NOMO-1 treated with dmso at 0.1 percent for 144 hours (cell line): ENCODE measurements around the gene COMMD10.
"Not testable (repeated sequence)": the region's sequence is repeated elsewhere in the genome, so short reads cannot be mapped to it uniquely, and the experiment has no call there.

Source experiments
- DNase-seq: peaks from one replicate; lab custom pipeline; 2025; ENCODE audit not compliant: unreplicated experiment; lab: John Stamatoyannopoulos, UW

COMMD10 gene

DNA sequence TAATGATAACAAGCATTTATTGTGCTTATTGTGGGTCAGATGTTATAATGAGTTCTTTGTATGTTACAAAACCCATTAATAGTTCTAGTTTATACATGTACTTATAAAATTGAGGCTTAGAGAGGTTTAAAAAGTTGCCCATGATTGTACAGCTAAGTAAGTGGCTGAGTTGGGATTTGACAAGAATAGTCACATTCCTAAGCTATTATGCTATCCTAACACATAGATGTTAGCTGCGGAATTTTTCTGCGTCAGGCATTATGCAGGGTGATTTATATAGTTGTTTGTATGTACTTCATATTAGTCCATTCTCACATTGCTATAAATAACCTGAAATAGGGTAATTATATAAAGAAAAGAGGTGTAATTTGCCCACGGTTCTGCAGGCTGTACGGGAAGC, 12.5 kb downstream of the COMMD10 start:
- DNase-seq: no peak

GRCh38 chr5:116098998-116099397, 14.2 kb downstream of the COMMD10 start:
- DNase-seq: no peak

DNA sequence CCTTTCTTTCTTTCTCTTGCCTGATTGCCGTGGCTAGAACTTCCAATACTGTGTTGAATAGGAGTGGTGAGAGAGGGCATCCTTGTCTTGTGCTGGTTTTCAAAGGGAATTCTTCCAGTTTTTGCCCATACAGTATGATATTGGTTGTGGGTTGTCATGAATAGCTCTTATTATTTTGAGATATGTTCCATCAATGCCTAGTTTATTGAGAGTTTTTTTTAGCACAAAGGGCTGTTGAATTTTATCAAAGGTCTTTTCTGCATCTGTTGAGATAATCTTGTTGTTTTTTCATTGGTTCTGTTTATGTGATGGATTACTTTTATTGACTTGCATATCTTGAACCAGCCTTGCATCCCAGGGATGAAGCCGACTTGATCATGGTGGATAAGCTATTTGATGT, 20.1 kb downstream of the COMMD10 start:
- not testable (repeated sequence) for DNase-seq

DNA sequence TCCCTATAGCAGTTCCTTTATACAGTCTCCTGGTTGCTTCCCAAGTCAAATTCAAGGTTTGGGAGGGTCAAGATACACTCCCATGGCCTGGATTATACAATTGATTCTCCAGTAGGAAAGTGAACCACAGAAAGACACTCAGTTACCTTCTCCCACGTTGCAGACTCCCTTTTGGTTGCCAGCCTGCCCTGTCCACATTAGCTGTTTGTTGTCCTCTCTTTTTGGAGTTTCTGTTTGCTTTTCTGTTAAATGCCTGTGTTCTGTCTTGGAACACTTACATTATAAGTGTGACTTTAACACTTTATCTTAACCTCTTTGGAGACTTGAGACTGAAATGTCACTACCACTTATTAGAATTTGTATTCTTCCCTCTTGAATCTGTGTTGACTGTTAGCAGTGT, 30.3 kb downstream of the COMMD10 start:
- DNase-seq: no peak

DNA sequence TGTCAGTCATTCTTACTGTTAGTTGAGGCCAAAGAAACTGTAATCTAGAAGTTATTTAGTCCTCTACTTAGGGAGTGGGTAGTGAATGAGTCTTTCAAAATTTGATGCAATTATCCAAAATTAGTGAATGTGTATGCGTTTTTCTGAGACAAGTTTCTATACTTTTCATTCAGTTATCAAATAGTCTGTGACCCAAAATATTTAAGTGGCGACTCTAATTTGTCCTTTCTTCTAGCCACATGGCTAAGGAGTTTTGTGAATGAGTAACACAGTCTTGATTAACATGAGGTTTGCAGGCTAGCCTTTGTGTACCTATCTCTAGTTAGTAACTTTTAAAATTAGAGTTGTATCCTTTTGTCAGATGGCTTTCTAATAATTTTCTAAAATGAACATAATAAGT, 45.6 kb downstream of the COMMD10 start:
- DNase-seq: no peak

- DNase-seq: no peak
Measured at GRCh38 chr5:116130976-116131375, 46.2 kb downstream of the COMMD10 start.

- no peak for DNase-seq
Measured at GRCh38 chr5:116133281-116133680, 48.5 kb downstream of the COMMD10 start.

DNA sequence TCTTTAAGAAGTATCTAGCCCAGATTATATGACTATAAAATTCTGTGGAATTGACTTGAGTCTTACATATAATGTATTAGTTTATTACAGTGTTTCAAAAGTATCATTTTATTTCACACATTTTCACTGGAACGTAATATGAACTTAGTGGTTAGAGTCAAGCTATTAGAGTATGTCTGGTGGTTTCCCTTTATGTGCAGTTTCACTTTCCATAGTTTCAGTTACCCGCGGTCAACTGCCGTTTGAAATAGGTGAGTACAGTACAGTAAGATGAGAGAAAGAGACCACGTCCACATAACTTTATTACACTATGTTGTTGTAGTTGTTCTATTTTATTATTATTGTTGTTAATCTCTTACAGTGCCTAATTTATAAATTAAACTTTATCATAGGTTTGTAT, 50.5 kb downstream of the COMMD10 start:
- no peak for DNase-seq

GRCh38 chr5:116137544-116138378, 52.9 kb downstream of the COMMD10 start:
- DNase-seq: no peak

DNA sequence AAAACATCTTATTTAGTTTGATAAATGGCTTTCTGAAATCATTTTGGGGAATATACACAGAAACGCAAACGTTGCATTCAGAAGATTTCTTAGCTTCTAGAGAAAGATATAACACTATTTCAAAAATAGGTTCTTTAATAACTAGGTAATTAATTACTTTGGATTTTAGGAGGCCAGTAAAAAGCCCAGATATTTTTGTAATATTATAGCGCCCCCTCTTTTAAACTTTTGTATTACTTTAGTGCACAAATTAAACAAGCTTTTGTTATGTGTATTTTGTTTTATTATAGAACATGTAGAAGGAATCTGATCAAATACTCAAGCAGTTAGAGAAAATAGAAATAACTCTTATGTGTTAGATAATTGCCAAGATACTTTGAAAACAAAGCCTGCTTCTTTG, 57.7 kb downstream of the COMMD10 start:
- DNase-seq: no peak

- no peak for DNase-seq
Measured at GRCh38 chr5:116144103-116144502, 59.3 kb downstream of the COMMD10 start.

DNA sequence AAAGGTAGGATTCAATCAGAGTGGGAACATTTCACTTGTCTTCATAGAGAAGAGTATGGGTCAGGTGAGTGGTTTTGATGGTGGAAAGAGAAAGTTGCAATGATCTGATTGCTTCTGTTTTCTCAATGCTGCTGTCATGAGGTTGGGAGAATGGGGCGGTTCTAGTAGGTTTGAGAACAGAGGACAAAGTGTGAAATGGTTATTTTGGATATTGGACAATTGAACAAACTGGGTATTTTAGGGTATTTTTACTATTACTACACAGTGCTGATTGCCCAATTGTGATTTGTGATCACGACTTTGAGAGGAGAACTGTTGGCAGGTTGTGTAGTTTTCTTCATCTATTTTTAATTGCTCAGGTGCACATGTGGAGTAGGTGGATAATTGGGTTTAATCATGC, 60.2 kb downstream of the COMMD10 start:
- DNase-seq: no peak

DNA sequence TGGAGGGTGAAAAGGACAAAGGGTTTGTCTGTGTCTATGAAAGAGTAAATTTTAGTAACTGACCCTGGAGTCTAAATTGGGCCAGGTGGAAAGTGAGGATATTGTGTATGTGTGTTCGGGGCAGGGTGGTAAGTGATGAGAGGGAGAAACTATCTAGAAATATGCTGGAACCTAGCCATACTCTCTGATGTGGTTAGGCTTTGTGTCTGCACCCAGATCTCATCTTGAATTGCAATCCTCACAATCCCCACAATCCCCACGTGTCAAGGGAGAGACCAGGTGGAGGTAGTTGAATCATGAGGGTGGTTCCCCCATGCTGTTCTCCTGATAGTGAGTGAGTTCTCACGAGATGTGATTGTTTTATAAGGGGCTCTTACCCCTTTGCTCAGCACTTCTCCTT, 60.6 kb downstream of the COMMD10 start:
- DNase-seq: no peak

DNA sequence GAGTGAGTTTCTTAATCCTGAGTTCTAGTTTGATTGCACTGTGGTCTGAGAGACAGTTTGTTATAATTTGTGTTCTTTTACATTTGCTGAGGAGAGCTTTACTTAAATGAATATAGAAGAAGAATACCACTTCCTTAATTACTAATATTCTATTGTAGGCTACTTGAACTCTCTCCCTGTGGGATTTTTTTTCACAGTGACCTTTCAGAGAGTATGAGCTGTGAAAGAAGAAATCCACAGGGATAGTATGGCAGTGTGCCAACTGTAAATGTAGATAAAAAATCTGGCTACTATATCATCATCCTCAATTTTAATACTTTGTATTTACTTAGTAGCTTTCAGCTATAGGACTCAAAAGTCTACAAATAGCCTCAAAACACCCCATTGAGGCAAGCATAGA, 67.3 kb downstream of the COMMD10 start:
- no peak for DNase-seq

DNA sequence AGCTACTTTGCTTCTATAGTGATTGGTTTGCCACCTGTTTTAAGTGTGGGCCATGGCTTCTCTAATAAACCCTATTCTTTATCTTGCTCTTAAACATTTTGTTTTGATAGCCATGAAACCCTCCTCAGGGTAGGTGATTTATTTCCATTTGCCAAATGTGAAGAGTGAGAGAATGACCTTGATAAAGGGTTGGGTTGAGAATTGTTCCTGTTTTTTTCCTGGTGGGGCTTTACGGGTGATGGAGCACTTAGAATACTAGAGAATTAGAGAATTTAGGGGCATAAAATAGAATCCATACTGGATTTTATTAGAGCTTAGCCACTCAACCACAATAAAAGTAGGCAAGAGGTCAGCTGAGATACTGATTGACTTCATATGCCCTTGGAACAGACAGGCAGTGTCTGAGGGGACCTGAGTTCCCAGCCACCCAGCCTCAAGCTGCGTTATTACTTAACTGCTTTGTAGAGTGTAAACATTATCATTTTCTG, 68.9 kb downstream of the COMMD10 start:
- DNase-seq: no peak

DNA sequence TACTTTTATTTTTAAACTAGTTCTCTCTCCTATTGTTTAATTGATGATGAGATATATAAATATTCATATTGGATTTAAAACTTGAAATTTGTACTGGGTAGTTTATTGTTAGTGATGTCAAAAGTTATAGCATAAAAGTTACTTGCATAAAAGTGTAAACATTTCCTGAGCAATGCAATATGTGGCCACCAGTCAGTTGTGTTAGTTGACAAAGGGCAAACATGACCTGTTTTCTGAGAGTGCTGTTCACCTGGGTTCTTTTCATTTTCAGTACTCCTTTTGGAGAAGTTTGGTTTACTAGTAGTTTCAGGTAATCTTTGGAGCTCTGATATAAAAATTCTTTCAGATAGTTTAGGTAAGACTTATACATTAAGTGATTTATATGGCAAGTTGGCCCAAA, 69.4 kb downstream of the COMMD10 start:
- DNase-seq: no peak

DNA sequence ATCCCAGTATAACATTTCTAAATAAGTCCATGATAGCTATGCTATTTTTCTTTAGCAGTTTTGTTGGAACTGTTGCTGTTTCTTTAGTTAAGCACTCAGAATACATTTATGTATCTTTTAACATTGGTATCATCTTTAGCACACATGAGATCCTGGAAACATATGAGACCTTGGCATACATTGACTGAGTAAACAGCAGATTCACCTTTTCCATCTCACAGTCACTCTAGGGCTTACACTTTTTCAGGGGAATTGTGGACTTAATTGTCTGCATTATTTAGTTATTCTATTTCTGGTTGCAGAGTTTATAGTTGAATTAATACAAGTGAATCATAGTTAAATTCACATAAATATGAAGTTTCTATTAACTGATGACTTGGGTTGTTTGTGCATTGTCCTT, 70.1 kb downstream of the COMMD10 start:
- DNase-seq: no peak

DNA sequence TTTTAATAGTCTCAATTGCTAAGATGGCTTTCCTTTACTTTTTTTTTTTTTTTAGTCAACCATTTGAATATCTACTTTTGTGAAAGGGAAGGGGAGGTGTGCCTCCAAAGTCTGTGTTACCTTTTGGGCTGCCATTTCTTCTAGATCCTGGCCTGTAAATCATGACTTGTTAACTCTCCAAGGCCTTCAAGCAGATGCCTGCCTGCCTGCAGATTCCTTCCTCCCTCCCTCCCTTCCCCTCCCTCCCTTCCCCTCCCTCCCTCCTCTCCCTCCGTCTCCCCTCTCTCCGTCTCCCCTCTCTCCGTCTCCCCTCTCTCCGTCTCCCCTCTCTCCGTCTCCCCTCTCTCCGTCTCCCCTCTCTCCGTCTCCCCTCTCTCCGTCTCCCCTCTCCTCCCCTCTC, 73.1 kb downstream of the COMMD10 start:
- no peak for DNase-seq

GRCh38 chr5:116159006-116159405, 74.2 kb downstream of the COMMD10 start:
- DNase-seq: no peak

DNA sequence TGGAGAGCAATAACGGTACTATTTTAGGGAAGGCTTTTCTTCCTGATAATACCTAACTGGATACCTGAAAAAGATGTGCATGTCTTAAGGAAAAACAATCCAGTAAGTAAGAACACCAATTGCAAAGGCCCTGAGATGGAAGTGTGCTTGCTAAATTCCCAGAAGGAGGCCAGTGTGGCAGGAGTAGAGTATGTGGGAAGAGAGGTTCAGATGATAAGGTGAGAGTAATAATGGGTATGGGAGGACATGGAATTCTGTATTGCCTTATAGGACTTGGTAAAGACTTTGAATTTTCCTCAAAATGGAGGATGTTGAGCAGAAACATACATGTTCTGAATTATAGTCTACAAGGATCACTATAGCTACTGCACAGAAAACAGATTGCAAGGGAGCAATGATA, 89.3 kb downstream of the COMMD10 start:
- DNase-seq: no peak

- no peak for DNase-seq
Measured at GRCh38 chr5:116176121-116176520, 91.3 kb downstream of the COMMD10 start.

DNA sequence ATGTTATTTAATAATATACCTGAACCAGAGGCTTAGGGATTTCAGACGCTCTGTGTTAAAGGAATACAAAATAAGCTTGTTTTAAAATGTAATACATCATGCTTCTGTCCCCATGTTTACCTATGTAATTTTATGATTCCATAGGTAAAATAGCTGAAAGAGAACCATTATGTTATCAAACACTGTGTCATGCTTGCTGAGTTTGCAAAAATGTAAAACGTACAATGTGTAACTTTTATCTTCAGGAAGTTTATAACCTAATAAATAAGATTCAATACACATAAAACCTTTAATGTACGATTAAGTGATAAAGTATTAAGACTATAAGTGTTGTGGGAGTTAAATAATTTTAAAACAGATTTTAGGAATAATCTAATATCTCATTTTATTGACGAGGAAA, 94.1 kb downstream of the COMMD10 start:
- DNase-seq: no peak

DNA sequence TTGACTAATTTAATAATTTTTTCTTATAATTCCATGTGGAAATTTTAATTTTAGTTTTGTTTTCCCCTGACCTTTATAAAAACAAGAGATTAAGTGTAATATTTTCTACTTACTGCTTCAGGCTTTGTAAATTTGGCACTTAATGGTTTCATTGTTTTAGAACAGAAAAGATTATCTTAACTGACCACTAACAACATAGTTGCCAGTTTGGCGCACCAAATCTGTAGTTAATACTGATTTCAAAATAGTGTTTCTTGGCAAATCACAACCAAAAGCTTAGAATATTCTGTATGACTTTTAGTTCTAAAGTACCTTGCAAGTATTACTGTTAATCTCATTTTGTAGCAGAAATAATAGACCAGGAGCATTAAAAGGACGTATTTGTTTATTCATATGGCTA, 124.3 kb downstream of the COMMD10 start:
- no peak for DNase-seq
